Stomach (tissue), 4 donors: ENCODE measurements around the gene MAGOHB.

Experiments used
- CTCF ChIP-seq, 7 experiments: fragments of 450-650 bp in 4 of 7; fragments of 200-600 bp in 3 of 7; sonication (generic) in 3 of 7; IDR thresholded peaks; one replicate each; pipeline ENCODE4 v1.5.1; 2016 to 2019; ENCODE audit warnings: antibody characterized with exemption in 7 of 7, control low read depth in 2 of 7, mild to moderate bottlenecking in 1 of 7
- EP300 ChIP-seq: sonication (generic); formaldehyde crosslinking; IDR thresholded peaks from one replicate; pipeline ENCODE4 v1.6.1; 2017; ENCODE audit warnings: antibody characterized with exemption
- POLR2A ChIP-seq, 4 donors: fragments of 450-650 bp; IDR thresholded peaks; one replicate each; pipeline ENCODE4 v1.6.1; 2016; ENCODE audit warnings: antibody characterized with exemption in 4 of 4, control low read depth in 2 of 4, mild to moderate bottlenecking in 1 of 4, moderate library complexity in 1 of 4
- POLR2AphosphoS5 ChIP-seq, 3 donors: sonication (generic); formaldehyde crosslinking; IDR thresholded peaks; one replicate each; pipeline ENCODE4 v1.6.1; 2016; ENCODE audit warnings: antibody characterized with exemption in 3 of 3

GRCh38 chr12:10558301-10558700 lies 55.1 kb downstream of the MAGOHB start:
- TF ChIP-seq POLR2AphosphoS5 (IDR thresholded peaks at IDR 0.05) (no peak), EP300 (no peak), CTCF (IDR thresholded peaks at IDR 0.05) (no peak), POLR2A (IDR thresholded peaks at IDR 0.05) (no peak)
